ENCODE measurements around the gene ZBTB21. TPM values are rescaled to one million over a fixed set of nuclear protein-coding genes. Genes with fewer than 3 reads are reported as not detected.

Gene ZBTB21
- total RNA-seq, 1 experiment from 2014 or later = 18.1 TPM

GRCh38 chr21:42003051-42003461 lies 7.1 kb downstream of the ZBTB21 start:
- H3K36me3 Mint-ChIP-seq (ENCODE audit: insufficient read depth in 1 of 3, low read depth in 3 of 3) = peaks cover 23 to 44% (median 33%) of the 10 kb centered on the region in 3 experiments
- peaks cover 0 to 3% of the 10 kb centered on the region in 2 experiments; a peak in 2 of 4 replicates for H3K4me1 Mint-ChIP-seq
- H3K9me3 ChIP-seq (ENCODE audit: control insufficient read depth, low read depth, low read length) = no peaks in the 10 kb centered on the region
- no peak overlapping the region for H3K27ac Mint-ChIP-seq
- TF ChIP-seq CTCF (conservative IDR thresholded peaks at IDR 0.05) = no peak
- no peak overlapping the region for H3K18ac ChIP-seq (ENCODE audit: insufficient read length, low read depth, low read length)
- H2BK20ac ChIP-seq (ENCODE audit: low read depth, low read length, poor library complexity, severe bottlenecking) = no peak overlapping the region
- H3K23me2 ChIP-seq (ENCODE audit: insufficient read length, low read depth, low read length, poor library complexity, severe bottlenecking) = no peaks in the 10 kb centered on the region
- H4K8ac ChIP-seq (replicated peaks; ENCODE audit: insufficient read length, low read depth, low read length) = no peak overlapping the region
- H3K56ac ChIP-seq (ENCODE audit: insufficient read length, low read depth, low read length) = no peak overlapping the region
- no peak overlapping the region for H3K4ac ChIP-seq (ENCODE audit: low read depth, low read length)
- H2AFZ ChIP-seq (ENCODE audit: low read length) = no peak overlapping the region
- no peak overlapping the region for H3K4me2 ChIP-seq (ENCODE audit: insufficient read depth, insufficient read length, low read length)
- H3K4me1 ChIP-seq (ENCODE audit: insufficient read depth, low read length) = no peaks in the 10 kb centered on the region
- no peak overlapping the region for H4K91ac ChIP-seq (ENCODE audit: insufficient read length, low read depth, low read length)
- no peak overlapping the region for H3T11ph ChIP-seq (ENCODE audit: low read length)
- H3K14ac ChIP-seq (ENCODE audit: insufficient read depth, low read length) = no peak overlapping the region
- H2BK5ac ChIP-seq (ENCODE audit: insufficient read length, low read length) = no peak overlapping the region
- WGBS (ENCODE audit: extremely low coverage, insufficient read length, low lambda C conversion rate) = no CpG with 5 or more reads among the region's 4 CpGs
- DNase-seq = no peak
- H3K79me1 ChIP-seq (ENCODE audit: insufficient read depth, low read depth, low read length, poor library complexity, severe bottlenecking) = peaks cover 5% of the 10 kb centered on the region
- H3K79me2 ChIP-seq (ENCODE audit: insufficient read depth, low read length) = 0 out of 2 replicates have a peak, but pooled peaks cover 3% of the 10 kb centered on the region
- no peaks in the 10 kb centered on the region for H3K27me3 Mint-ChIP-seq (ENCODE audit: low read depth)
- H3K23ac ChIP-seq (ENCODE audit: insufficient read length, low read depth, low read length) = no peak overlapping the region
- H4K20me1 ChIP-seq (ENCODE audit: control insufficient read depth, insufficient read depth, insufficient read length) = no peaks in the 10 kb centered on the region
- H3K27me3 ChIP-seq (ENCODE audit: insufficient read depth, low read length) = no peaks in the 10 kb centered on the region
- H4K5ac ChIP-seq (ENCODE audit: insufficient read length, low read depth, low read length) = no peak overlapping the region
- no peak overlapping the region for H2BK12ac ChIP-seq (ENCODE audit: insufficient read length, low read depth, low read length)
- no peak overlapping the region for H3K9ac ChIP-seq (ENCODE audit: extremely low read depth, insufficient read length, low read length)
- H2AK5ac ChIP-seq (ENCODE audit: insufficient read length, low read length) = no peak overlapping the region
- no peak overlapping the region for H2BK120ac ChIP-seq (ENCODE audit: low read depth, low read length, poor library complexity, severe bottlenecking)
- H3K27ac ChIP-seq (ENCODE audit: insufficient read length, low read depth, low read length) = no peak overlapping the region
- H3K4me3 Mint-ChIP-seq = no peak overlapping the region
- no peak overlapping the region for H2BK15ac ChIP-seq (ENCODE audit: low read depth, low read length)
- H3K9me3 Mint-ChIP-seq = peaks cover 0 to 4% of the 10 kb centered on the region in 2 experiments; a peak in 1 of 5 replicates
